K562 (cell line): ENCODE measurements around the gene C11orf86. TPM values are rescaled to one million over a fixed set of nuclear protein-coding genes. Genes with fewer than 3 reads are reported as not detected.
A peak's percentile ranks its signal among the peaks of the same experiment; 100 is the strongest.

Source experiments
- ATAC-seq: fragments of 200-7000 bp; cut with Tn5 transposase; 3 replicates; pipeline ENCODE4 v1.9.1; 2020; ENCODE audit warnings: moderate library complexity
- BruUV-seq: library from RNA; stranded (reverse); fragments of 400-500 nt; replicated peaks from 2 replicates; lab custom pipeline; 2021; lab: Mats Ljungman, UMichigan
- CTCF ChIA-PET: fragments of 300-600 bp; formaldehyde crosslinking; extraction: SDS; loops from one replicate; lab custom pipeline; 2021; ENCODE audit warnings: low intra/inter-chr PET ratio; lab: Yijun Ruan, JAX
- POLR2A ChIA-PET: fragments of 300-600, 350-650 bp; sonication (Branson Sonifier 250); formaldehyde crosslinking; extraction: SDS; loops from one replicate; lab custom pipeline; 2021; ENCODE audit warnings: antibody characterized with exemption, inconsistent platforms; lab: Yijun Ruan, JAX
- DNase-seq, 4 experiments: peaks; one replicate each; pipeline versions ENCODE4 v3.0.0 to v3.0.0-alpha.2; 2011 to 2018; ENCODE audit warnings: low spot score in 3 of 4, mixed read lengths in 3 of 4; ENCODE audit errors: extremely low read depth in 1 of 4
- FAIRE-seq: peaks from 2 replicates; lab custom pipeline; 2011; peaks lifted over from hg19 to GRCh38; lab: Jason Lieb, UNC
- H2AFZ ChIP-seq: 2 replicates; pipeline ENCODE4 v1.6.0; 2011; ENCODE audit warnings: low read depth, low read length, control low read depth, inconsistent platforms
- H3K27ac ChIP-seq: fragments of 200-600 bp; 3 replicates; pipeline ENCODE4 v1.8.0; 2011; ENCODE audit warnings: low read depth, mild to moderate bottlenecking, control low read depth, inconsistent platforms, low read length, moderate library complexity, mixed read lengths; ENCODE audit errors: extremely low read depth
- H3K27me3 ChIP-seq, 2 experiments: fragments of 300-600 bp in 1 of 2; 2 replicates in 1 of 2; 3 replicates in 1 of 2; pipeline versions ENCODE4 v1.6.0 to v1.8.0; 2011; ENCODE audit warnings: inconsistent platforms in 2 of 2, low read length in 2 of 2, mild to moderate bottlenecking in 1 of 2, mixed read lengths in 1 of 2, moderate library complexity in 1 of 2; ENCODE audit not compliant: control insufficient read depth in 2 of 2, insufficient read depth in 2 of 2
- H3K36me3 ChIP-seq: fragments of 300-600 bp; 3 replicates; pipeline ENCODE4 v1.8.0; 2011; ENCODE audit warnings: mild to moderate bottlenecking, low read length, inconsistent platforms; ENCODE audit not compliant: control insufficient read depth, insufficient read depth
- H3K4me1 ChIP-seq, 2 experiments: fragments of 200-600 bp in 1 of 2; replicated peaks in 1 of 2; 2 replicates in 1 of 2; 3 replicates in 1 of 2; pipeline versions ENCODE4 v1.5.1 to v1.8.0; 2011; ENCODE audit warnings: inconsistent platforms in 2 of 2, low read length in 2 of 2, mild to moderate bottlenecking in 1 of 2, mixed read lengths in 1 of 2, moderate library complexity in 1 of 2; ENCODE audit not compliant: control insufficient read depth in 2 of 2, insufficient read depth in 2 of 2
- H3K4me2 ChIP-seq: 2 replicates; pipeline ENCODE4 v1.6.1; 2011; ENCODE audit warnings: low read length, control low read depth, inconsistent platforms, mixed read lengths; ENCODE audit not compliant: insufficient read depth
- H3K4me3 ChIP-seq: fragments of 200-600 bp; sonication (generic), shearing (Covaris generic); 2 replicates; pipeline ENCODE4 v1.5.1; 2016; ENCODE audit warnings: control low read depth, inconsistent platforms
- H3K79me2 ChIP-seq: fragments of 200-600 bp; 3 replicates; pipeline ENCODE4 v1.8.0; 2011; ENCODE audit warnings: low read length, inconsistent platforms; ENCODE audit not compliant: control insufficient read depth, insufficient read depth
- H3K9ac ChIP-seq, 2 experiments: 2 replicates each; pipeline versions ENCODE4 v1.6.0 to v1.6.1; 2011; ENCODE audit warnings: low read depth in 2 of 2, low read length in 2 of 2, control low read depth in 1 of 2, inconsistent platforms in 1 of 2, mild to moderate bottlenecking in 1 of 2, mixed read lengths in 1 of 2; ENCODE audit not compliant: insufficient read depth in 1 of 2
- H3K9me1 ChIP-seq: one replicate; pipeline ENCODE4 v1.6.0; 2011; ENCODE audit warnings: inconsistent platforms, mild to moderate bottlenecking, low read length, moderate library complexity; ENCODE audit not compliant: control insufficient read depth, insufficient read depth
- H3K9me3 ChIP-seq: replicated peaks from 2 replicates; pipeline ENCODE4 v1.5.1; 2011; ENCODE audit warnings: low read depth, low read length, inconsistent platforms; ENCODE audit not compliant: control insufficient read depth, insufficient read depth
- H4K20me1 ChIP-seq: replicated peaks from 2 replicates; pipeline ENCODE4 v1.6.1; 2011; ENCODE audit warnings: low read length, inconsistent platforms, mixed read lengths; ENCODE audit not compliant: control insufficient read depth, insufficient read depth
- FOXJ3 ChIP-seq: sonication (generic); formaldehyde crosslinking; IDR thresholded peaks from 2 replicates; pipeline ENCODE4 v1.4.0; 2020; ENCODE audit warnings: mild to moderate bottlenecking, missing genetic modification reagents
- HMGN3 ChIP-seq: IDR thresholded peaks from 2 replicates; pipeline ENCODE4 v1.6.1; 2011; ENCODE audit warnings: borderline replicate concordance, low read depth, mild to moderate bottlenecking, mixed read lengths, low read length; ENCODE audit not compliant: insufficient read length; ENCODE audit errors: extremely low read depth
- SMARCE1 ChIP-seq: fragments of 450-650 bp; IDR thresholded peaks from 2 replicates; pipeline ENCODE4 v1.7.1; 2016; ENCODE audit warnings: mild to moderate bottlenecking
- SP1 ChIP-seq: sonication (generic); formaldehyde crosslinking; IDR thresholded peaks from 2 replicates; pipeline ENCODE4 v1.8.1; 2022; ENCODE audit warnings: mild to moderate bottlenecking, missing genetic modification reagents
- ZNF764 ChIP-seq: fragments of 250-450 bp; sonication (Bioruptor Pico); IDR thresholded peaks from 2 replicates; pipeline ENCODE4 v1.4.0; 2020; ENCODE audit warnings: low read depth, mild to moderate bottlenecking, moderate library complexity
- WGBS: fragments of 100-300 bp; shearing (Covaris generic); methylation state at CpG from one replicate; pipeline ENCODE4 v1.1.6; 2016; ENCODE audit warnings: low coverage, mixed read lengths; ENCODE audit not compliant: insufficient coverage; ENCODE audit errors: missing lambda C conversion rate; 5-methylcytosine and 5-hydroxymethylcytosine counted together
- in situ Hi-C: fragments of 300-500 bp; cut with MboI; formaldehyde crosslinking; loops from 4 replicates; pipeline ENCODE4 v1.15.0; 2018; ENCODE audit warnings: inconsistent platforms, mixed read lengths
- intact Hi-C: fragments of 100-400 bp; cut with micrococcal nuclease; formaldehyde crosslinking; loops from 2 replicates; pipeline ENCODE4 v1.14.2; 2022
- polyA plus RNA-seq, 8 experiments: library from polyadenylated mRNA; depleted of rRNA in 4 of 8; stranded (reverse) in 5 of 8; unstranded in 3 of 8; fragments of >200 nt; fragmentation: Nextera tagmentation in 2 of 8; fragmentation: Illumina TruSeq in 1 of 8; extraction: Ambion mirVana in 2 of 8; extraction: Trizol in 1 of 8; gene quantifications; 2 replicates each; pipeline versions ENCODE4 v1.2.1 to v1.2.3, GENCODE V29; 2011 to 2014; ENCODE audit warnings: inconsistent platforms in 1 of 8, missing spikeins in 1 of 8
- total RNA-seq, 7 experiments: library from RNA; depleted of rRNA in 6 of 7; stranded (reverse); fragments of >200 nt in 6 of 7; fragmentation: Illumina TruSeq in 2 of 7; extraction: Trizol in 2 of 7; gene quantifications; 2 replicates each; pipeline versions ENCODE4 v1.2.1 to v1.2.3, GENCODE V29; 2011 to 2021; ENCODE audit warnings: low replicate concordance in 1 of 7
- TF ChIP-seq, protein P1 (sequence below): sonication (generic); formaldehyde crosslinking; IDR thresholded peaks from 2 replicates; pipeline ENCODE4 v1.8.1; 2022; ENCODE audit warnings: missing genetic modification reagents
- TF ChIP-seq, protein P2 (sequence below): fragments of 250-450 bp; sonication (Bioruptor Pico); IDR thresholded peaks from 2 replicates; pipeline ENCODE4 v1.8.0; 2021; ENCODE audit warnings: moderate library complexity, mild to moderate bottlenecking, inconsistent platforms
- TF ChIP-seq, protein P3 (sequence below): sonication (generic); formaldehyde crosslinking; IDR thresholded peaks from 2 replicates; pipeline ENCODE4 v1.8.0; 2023; ENCODE audit warnings: mild to moderate bottlenecking, missing genetic modification reagents
- TF ChIP-seq, protein P4 (sequence below), 3 experiments: fragments of 200-800 bp in 1 of 3; fragments of 250-450 bp in 1 of 3; fragments of 450-650 bp in 1 of 3; sonication (Bioruptor Pico) in 1 of 3; sonication (Bioruptor generic) in 1 of 3; formaldehyde crosslinking in 1 of 3; IDR thresholded peaks; 2 replicates each; pipeline versions ENCODE4 v1.6.1 to v1.8.0; 2016 to 2022; ENCODE audit warnings: mild to moderate bottlenecking in 2 of 3, missing genetic modification characterization in 2 of 3, missing compliant biosample characterization in 1 of 3, moderate library complexity in 1 of 3
- TF ChIP-seq, protein P5 (sequence below): sonication (generic); formaldehyde crosslinking; IDR thresholded peaks from 2 replicates; pipeline ENCODE4 v1.8.0; 2022; ENCODE audit warnings: mild to moderate bottlenecking, missing genetic modification reagents

Gene C11orf86
- total and polyA plus RNA-seq, 9 of the 15 experiments (the other 6 are each of a cell fraction or from before 2014, with no cell fraction given): not detected

DNA sequence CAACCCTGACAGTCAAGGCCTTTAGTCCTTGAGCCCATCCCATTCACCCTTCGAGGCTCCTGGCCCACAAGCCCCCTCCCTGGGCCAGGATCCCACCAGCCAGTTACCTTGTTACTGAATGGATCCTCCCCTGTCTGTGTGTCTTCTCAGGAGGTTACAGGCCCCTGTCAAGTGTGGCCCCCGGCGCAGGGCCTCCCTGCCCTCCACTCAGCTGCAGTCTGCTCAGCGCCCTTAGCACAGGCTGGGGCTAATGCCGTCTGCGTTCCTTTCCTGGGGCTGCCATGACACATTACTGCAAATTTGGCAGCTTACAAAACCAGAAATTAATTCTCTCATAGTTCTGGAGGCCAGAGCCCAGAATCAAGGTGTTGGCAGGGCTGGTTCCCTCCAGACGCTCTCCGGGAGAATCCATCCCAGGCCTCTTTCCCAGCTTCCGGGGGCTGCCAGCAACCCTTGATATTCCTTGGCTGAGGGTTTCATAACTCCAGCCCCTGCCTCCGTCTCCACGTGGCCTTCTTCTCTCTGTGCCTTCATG is 38.5 kb downstream of the C11orf86 start:
- H3K4me3 ChIP-seq: no peak overlapping the region
- peak; percentile 27; the same call in 2 of the 3 replicates for ATAC-seq
- 52% methylated on average over 10 of the region's 11 CpGs for WGBS
- POLR2A ChIA-PET: interaction anchor here (0.5 to 1.9 kb wide), 3 partner anchors 13 to 338 kb away, joined by 3 to 6 read pairs (median 4); no protein-coding TSS in a partner anchor
- no TSS peak for BruUV-seq
- no peaks in the 10 kb centered on the region for H3K9me1 ChIP-seq
- H3K36me3 ChIP-seq: no peaks in the 10 kb centered on the region
- no peak for DNase-seq
- no peaks in the 10 kb centered on the region for H4K20me1 ChIP-seq
- H3K27ac ChIP-seq: no peak overlapping the region
- H3K4me2 ChIP-seq: no peak overlapping the region
- in situ Hi-C loops (no loop called here), intact Hi-C loops (no loop called here)
- no peaks in the 10 kb centered on the region for H3K9me3 ChIP-seq
- CTCF ChIA-PET: no interaction called here
- 0 out of 2 replicates have a peak overlapping the region, but pooled peaks have one; percentile 9 for H2AFZ ChIP-seq
- peaks cover 0 to 5% of the 10 kb centered on the region in 2 experiments; a peak in 1 of 5 replicates for H3K27me3 ChIP-seq
- peaks cover 0 to 9% of the 10 kb centered on the region in 2 experiments; a peak in 1 of 5 replicates for H3K4me1 ChIP-seq
- H3K79me2 ChIP-seq: no peaks in the 10 kb centered on the region
- H3K9ac ChIP-seq: peak overlapping the region in 1 of 2 experiments; percentile 33; a peak in 1 of 4 replicates
- no peak for FAIRE-seq
- TF ChIP-seq, protein P1, sequence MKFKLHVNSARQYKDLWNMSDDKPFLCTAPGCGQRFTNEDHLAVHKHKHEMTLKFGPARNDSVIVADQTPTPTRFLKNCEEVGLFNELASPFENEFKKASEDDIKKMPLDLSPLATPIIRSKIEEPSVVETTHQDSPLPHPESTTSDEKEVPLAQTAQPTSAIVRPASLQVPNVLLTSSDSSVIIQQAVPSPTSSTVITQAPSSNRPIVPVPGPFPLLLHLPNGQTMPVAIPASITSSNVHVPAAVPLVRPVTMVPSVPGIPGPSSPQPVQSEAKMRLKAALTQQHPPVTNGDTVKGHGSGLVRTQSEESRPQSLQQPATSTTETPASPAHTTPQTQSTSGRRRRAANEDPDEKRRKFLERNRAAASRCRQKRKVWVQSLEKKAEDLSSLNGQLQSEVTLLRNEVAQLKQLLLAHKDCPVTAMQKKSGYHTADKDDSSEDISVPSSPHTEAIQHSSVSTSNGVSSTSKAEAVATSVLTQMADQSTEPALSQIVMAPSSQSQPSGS (CRISPR knock-in tag): no peak
- TF ChIP-seq SMARCE1 (no peak), FOXJ3 (CRISPR knock-in tag) (no peak), SP1 (CRISPR knock-in tag) (no peak), HMGN3 (no peak), ZNF764 (CRISPR knock-in tag) (no peak)
- TF ChIP-seq, protein P2, sequence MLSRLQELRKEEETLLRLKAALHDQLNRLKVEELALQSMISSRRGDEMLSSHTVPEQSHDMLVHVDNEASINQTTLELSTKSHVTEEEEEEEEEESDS (CRISPR knock-in tag): no peak
- TF ChIP-seq, protein P3, sequence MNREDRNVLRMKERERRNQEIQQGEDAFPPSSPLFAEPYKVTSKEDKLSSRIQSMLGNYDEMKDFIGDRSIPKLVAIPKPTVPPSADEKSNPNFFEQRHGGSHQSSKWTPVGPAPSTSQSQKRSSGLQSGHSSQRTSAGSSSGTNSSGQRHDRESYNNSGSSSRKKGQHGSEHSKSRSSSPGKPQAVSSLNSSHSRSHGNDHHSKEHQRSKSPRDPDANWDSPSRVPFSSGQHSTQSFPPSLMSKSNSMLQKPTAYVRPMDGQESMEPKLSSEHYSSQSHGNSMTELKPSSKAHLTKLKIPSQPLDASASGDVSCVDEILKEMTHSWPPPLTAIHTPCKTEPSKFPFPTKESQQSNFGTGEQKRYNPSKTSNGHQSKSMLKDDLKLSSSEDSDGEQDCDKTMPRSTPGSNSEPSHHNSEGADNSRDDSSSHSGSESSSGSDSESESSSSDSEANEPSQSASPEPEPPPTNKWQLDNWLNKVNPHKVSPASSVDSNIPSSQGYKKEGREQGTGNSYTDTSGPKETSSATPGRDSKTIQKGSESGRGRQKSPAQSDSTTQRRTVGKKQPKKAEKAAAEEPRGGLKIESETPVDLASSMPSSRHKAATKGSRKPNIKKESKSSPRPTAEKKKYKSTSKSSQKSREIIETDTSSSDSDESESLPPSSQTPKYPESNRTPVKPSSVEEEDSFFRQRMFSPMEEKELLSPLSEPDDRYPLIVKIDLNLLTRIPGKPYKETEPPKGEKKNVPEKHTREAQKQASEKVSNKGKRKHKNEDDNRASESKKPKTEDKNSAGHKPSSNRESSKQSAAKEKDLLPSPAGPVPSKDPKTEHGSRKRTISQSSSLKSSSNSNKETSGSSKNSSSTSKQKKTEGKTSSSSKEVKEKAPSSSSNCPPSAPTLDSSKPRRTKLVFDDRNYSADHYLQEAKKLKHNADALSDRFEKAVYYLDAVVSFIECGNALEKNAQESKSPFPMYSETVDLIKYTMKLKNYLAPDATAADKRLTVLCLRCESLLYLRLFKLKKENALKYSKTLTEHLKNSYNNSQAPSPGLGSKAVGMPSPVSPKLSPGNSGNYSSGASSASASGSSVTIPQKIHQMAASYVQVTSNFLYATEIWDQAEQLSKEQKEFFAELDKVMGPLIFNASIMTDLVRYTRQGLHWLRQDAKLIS (CRISPR knock-in tag): no peak
- TF ChIP-seq, protein P4, sequence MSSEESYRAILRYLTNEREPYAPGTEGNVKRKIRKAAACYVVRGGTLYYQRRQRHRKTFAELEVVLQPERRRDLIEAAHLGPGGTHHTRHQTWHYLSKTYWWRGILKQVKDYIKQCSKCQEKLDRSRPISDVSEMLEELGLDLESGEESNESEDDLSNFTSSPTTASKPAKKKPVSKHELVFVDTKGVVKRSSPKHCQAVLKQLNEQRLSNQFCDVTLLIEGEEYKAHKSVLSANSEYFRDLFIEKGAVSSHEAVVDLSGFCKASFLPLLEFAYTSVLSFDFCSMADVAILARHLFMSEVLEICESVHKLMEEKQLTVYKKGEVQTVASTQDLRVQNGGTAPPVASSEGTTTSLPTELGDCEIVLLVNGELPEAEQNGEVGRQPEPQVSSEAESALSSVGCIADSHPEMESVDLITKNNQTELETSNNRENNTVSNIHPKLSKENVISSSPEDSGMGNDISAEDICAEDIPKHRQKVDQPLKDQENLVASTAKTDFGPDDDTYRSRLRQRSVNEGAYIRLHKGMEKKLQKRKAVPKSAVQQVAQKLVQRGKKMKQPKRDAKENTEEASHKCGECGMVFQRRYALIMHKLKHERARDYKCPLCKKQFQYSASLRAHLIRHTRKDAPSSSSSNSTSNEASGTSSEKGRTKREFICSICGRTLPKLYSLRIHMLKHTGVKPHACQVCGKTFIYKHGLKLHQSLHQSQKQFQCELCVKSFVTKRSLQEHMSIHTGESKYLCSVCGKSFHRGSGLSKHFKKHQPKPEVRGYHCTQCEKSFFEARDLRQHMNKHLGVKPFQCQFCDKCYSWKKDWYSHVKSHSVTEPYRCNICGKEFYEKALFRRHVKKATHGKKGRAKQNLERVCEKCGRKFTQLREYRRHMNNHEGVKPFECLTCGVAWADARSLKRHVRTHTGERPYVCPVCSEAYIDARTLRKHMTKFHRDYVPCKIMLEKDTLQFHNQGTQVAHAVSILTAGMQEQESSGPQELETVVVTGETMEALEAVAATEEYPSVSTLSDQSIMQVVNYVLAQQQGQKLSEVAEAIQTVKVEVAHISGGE (CRISPR knock-in tag; IDR thresholded peaks at IDR 0.05): no peak
- TF ChIP-seq, protein P5, sequence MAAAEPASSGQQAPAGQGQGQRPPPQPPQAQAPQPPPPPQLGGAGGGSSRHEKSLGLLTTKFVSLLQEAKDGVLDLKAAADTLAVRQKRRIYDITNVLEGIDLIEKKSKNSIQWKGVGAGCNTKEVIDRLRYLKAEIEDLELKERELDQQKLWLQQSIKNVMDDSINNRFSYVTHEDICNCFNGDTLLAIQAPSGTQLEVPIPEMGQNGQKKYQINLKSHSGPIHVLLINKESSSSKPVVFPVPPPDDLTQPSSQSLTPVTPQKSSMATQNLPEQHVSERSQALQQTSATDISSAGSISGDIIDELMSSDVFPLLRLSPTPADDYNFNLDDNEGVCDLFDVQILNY: no peak
